Activated naive CD4-positive, alpha-beta T cell treated with anti-CD3 and anti-CD28 coated beads, Interleukin-2, amount 50 U/mL, for 24 hours (primary cell): ENCODE results near the gene ELOA.
"Not testable (repeated sequence)": the region's sequence is repeated elsewhere in the genome, so short reads cannot be mapped to it uniquely, and the experiment has no call there.

ENCODE experiments used
- H3K27ac Mint-ChIP-seq: one replicate; pipeline ENCODE4 v1.8.0; 2021; ENCODE audit warnings: mild to moderate bottlenecking, mixed read lengths
- H3K27me3 Mint-ChIP-seq: one replicate; pipeline ENCODE4 v1.8.0; 2021; ENCODE audit warnings: mixed read lengths
- H3K36me3 Mint-ChIP-seq: one replicate; pipeline ENCODE4 v1.8.0; 2021; ENCODE audit warnings: mixed read lengths
- H3K4me1 Mint-ChIP-seq: one replicate; pipeline ENCODE4 v1.8.0; 2021; ENCODE audit warnings: mixed read lengths
- H3K4me3 Mint-ChIP-seq: one replicate; pipeline ENCODE4 v1.8.0; 2021; ENCODE audit warnings: mild to moderate bottlenecking, mixed read lengths
- H3K9me3 Mint-ChIP-seq: one replicate; pipeline ENCODE4 v1.8.0; 2021; ENCODE audit warnings: mixed read lengths

Gene ELOA

DNA sequence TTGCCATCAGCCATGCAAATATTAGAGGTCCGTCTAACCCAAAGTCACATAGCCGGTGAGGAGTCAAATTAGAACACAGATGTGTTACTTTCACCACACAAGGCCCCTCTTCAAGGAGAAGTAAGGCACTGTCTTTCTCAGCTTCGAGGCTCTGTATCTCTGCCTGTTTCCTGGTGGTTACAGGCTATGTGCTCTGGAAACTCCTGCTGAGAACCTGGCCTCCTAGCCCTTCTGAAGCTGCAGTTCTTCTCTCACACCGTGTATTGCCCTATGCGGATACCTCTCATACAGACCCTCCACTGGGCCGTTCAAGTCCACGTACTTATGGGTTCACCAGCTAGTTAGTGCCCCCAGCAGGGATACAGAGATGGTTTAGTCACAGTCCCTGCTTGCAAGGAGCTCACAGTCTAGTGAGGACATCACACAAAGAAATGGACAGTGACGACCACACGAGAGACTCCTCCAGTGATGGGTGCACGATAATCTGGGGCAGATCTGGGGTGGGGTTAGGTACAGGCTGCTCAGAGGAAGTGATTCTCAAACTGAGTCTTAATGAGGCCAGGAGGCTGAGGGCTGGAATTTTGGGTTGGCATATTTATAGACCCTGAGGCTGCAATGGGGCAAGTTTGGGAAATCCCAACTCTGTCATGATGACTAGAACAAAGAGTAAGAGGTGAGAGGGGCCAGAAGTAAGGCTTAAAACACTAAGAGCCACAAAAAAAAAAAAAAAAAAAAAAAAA lies 22.8 kb upstream of the ELOA start:
- Mint-ChIP-seq H3K27me3 (no peaks in the 10 kb centered on the region), H3K36me3 (peaks cover 2% of the 10 kb centered on the region), H3K4me1 (peaks cover 5% of the 10 kb centered on the region), H3K4me3 (no peak overlapping the region), H3K9me3 (no peaks in the 10 kb centered on the region), H3K27ac (no peak overlapping the region)

- H3K4me3 Mint-ChIP-seq: no peak overlapping the region
- H3K27ac Mint-ChIP-seq: no peak overlapping the region
- no peaks in the 10 kb centered on the region for H3K27me3 Mint-ChIP-seq
- peaks cover 5% of the 10 kb centered on the region for H3K4me1 Mint-ChIP-seq
- H3K36me3 Mint-ChIP-seq: no peaks in the 10 kb centered on the region
- no peaks in the 10 kb centered on the region for H3K9me3 Mint-ChIP-seq
Observed at GRCh38 chr1:23722652-23723051, 20.6 kb upstream of the ELOA start.

- Mint-ChIP-seq H3K4me3 (no peak overlapping the region), H3K4me1 (no peaks in the 10 kb centered on the region), H3K9me3 (no peaks in the 10 kb centered on the region), H3K36me3 (no peaks in the 10 kb centered on the region), H3K27ac (no peak overlapping the region), H3K27me3 (no peaks in the 10 kb centered on the region)
Observed at GRCh38 chr1:23726686-23727085, 16.6 kb upstream of the ELOA start.

DNA sequence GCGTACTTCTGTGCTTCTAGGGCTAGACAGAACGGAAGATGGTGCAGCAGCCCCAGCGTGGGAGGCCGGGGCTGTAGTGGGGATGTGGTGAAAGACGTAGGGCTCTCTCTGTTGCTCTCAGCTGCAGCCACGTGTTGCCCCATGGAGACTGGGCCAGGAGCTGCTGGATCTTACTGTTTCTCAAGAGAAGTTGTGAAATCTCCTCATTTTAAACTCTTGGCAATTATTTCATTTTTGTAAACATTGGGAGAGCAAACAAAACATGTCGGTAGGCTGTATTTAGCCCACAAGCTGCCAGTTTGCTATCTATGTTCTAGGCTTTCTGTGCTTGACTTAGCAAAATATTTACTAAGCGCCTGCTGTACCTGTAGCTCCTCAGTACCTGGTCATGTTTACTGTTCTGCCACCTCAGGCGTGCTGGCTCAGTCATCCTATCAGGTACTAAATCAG lies 15.9 kb upstream of the ELOA start:
- no peaks in the 10 kb centered on the region for H3K4me1 Mint-ChIP-seq
- no peaks in the 10 kb centered on the region for H3K9me3 Mint-ChIP-seq
- H3K27me3 Mint-ChIP-seq: no peaks in the 10 kb centered on the region
- H3K36me3 Mint-ChIP-seq: no peaks in the 10 kb centered on the region
- no peak overlapping the region for H3K27ac Mint-ChIP-seq
- no peak overlapping the region for H3K4me3 Mint-ChIP-seq

DNA sequence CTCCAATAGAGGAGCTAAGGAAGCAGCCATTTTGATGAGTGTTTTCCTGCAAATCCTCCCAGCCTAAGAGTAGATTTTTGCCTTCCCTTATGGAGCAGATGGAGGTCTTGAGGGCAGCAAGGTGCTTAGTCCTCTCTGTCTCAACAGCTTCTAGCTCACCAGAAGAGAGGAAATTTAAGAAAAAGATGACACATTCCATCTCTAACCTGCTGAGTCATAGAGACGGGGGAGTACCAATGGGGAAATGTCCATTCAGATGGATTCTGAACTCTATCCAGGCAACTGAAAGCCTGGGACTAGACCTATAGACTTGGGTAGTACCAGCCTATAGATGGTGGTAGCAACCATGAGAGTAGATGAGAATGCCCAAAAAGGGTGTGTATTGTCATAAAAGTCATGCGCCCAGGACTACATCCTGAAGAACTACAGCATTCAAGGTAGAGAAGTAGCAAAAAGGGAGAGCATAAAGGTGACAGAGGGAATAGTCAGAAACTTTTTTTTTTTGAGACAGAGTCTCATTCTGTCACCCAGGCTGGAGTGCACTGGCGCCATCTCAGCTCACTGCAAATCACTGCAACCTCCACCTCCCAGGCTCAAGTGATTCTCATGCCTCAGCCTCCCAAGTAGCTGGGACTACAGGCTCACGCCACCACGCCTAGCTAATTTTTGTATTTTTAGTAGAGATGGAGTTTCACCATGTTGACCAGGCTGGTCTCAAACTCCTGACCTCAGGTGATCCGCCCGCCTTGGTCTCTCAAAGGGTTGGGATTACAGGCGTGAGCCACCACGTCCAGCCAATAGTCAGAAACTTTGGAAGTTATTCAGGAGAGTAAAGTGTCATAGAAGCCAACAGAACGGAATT lies 10.7 kb upstream of the ELOA start:
- H3K27me3 Mint-ChIP-seq: no peaks in the 10 kb centered on the region
- H3K4me1 Mint-ChIP-seq: no peaks in the 10 kb centered on the region
- no peak overlapping the region for H3K27ac Mint-ChIP-seq

GRCh38 chr1:23733281-23733680 lies 10.0 kb upstream of the ELOA start:
- not testable (repeated sequence) for H3K27ac Mint-ChIP-seq, H3K27me3 Mint-ChIP-seq, H3K4me3 Mint-ChIP-seq, H3K36me3 Mint-ChIP-seq, H3K4me1 Mint-ChIP-seq, H3K9me3 Mint-ChIP-seq

More for the DNA sequence above, 10.7 kb upstream of the ELOA start:
- Mint-ChIP-seq H3K36me3 (no peaks in the 10 kb centered on the region), H3K9me3 (no peaks in the 10 kb centered on the region), H3K4me3 (no peak overlapping the region)

DNA sequence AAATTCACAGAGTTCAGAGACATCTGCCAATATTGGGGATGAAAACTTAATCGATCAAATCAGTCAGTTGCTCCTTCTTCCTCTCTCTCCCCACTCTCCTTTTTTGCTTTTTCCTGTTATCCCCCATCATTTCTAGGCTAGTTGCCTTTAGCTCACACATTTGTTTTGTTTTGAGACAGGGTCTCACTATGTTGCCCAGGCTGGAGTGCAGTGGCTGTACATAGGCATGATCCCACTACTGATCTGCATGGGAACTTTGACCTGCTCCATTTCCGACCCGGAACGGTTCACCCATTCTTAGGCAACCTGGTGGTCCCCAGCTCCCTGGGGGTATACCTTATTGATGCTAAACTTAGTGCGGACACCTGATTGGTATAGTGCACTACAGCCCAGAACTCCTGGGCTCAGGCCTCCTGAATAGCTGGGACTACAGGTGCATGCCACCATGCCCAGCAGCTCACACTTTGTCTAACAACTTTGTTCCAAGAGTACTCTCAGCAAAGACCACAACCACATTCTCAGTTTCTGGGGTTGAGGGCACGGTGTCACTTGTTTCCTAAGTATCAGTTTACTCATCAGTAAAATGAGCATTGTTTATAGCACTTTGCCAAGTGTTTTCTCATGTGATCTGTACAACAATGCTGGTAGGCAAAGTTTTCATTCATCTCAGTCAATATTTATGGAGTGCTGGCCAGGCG lies 6.7 kb upstream of the ELOA start:
- Mint-ChIP-seq H3K36me3 (no peaks in the 10 kb centered on the region), H3K4me3 (no peak overlapping the region), H3K27ac (no peak overlapping the region), H3K27me3 (no peaks in the 10 kb centered on the region), H3K9me3 (no peaks in the 10 kb centered on the region), H3K4me1 (no peaks in the 10 kb centered on the region)

GRCh38 chr1:23741609-23742008 lies 1.7 kb upstream of the ELOA start:
- Mint-ChIP-seq H3K36me3 (peaks cover 1% of the 10 kb centered on the region), H3K9me3 (no peaks in the 10 kb centered on the region), H3K27ac (no peak overlapping the region), H3K4me3 (peak overlapping the region; percentile 94), H3K27me3 (no peaks in the 10 kb centered on the region), H3K4me1 (peaks cover 29% of the 10 kb centered on the region)

DNA sequence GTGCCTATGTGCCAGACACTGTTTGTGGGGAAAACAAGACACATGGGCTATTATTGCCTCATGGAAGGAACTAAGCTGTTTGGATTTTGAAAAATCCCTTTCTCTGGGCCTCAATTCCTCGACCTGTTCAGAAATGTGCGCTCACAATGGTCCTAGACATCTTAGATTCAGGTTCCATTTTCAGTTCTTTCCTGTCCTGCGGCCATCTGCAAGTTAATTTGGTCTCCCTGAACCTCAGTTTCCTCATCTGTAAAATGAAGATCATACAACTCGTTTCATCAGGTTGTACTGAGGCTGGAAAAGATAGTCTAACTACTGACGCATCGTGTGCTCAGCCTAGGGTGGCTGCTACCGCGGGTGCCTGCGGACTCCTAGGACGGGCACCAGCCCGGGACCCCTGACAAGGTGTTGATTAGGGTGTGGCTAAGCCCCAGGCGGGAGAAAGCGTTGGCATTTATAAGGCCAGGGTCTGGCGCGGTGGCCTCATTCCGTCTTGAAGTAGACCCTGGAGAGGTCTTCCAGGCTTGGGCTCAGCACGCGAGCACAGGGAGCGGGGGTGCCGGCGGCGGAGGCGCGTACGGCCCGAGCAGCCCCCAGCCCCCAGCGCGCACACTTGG lies 493 bp upstream of the ELOA start:
- H3K36me3 Mint-ChIP-seq: peaks cover 3% of the 10 kb centered on the region
- H3K27me3 Mint-ChIP-seq: no peaks in the 10 kb centered on the region
- H3K9me3 Mint-ChIP-seq: no peaks in the 10 kb centered on the region
- H3K27ac Mint-ChIP-seq: peak overlapping the region; percentile 89
- peak overlapping the region; percentile 94 for H3K4me3 Mint-ChIP-seq
- peaks cover 41% of the 10 kb centered on the region for H3K4me1 Mint-ChIP-seq

- H3K9me3 Mint-ChIP-seq: no peaks in the 10 kb centered on the region
- no peaks in the 10 kb centered on the region for H3K27me3 Mint-ChIP-seq
- peaks cover 3% of the 10 kb centered on the region for H3K36me3 Mint-ChIP-seq
- peak overlapping the region; percentile 94 for H3K4me3 Mint-ChIP-seq
- peak overlapping the region; percentile 41 for H3K27ac Mint-ChIP-seq
- peaks cover 59% of the 10 kb centered on the region for H3K4me1 Mint-ChIP-seq
Observed at GRCh38 chr1:23745515-23745914, 2.2 kb downstream of the ELOA start.

- no peaks in the 10 kb centered on the region for H3K9me3 Mint-ChIP-seq
- no peak overlapping the region for H3K4me3 Mint-ChIP-seq
- H3K36me3 Mint-ChIP-seq: peaks cover 8% of the 10 kb centered on the region
- H3K27ac Mint-ChIP-seq: no peak overlapping the region
- H3K27me3 Mint-ChIP-seq: no peaks in the 10 kb centered on the region
- peaks cover 55% of the 10 kb centered on the region for H3K4me1 Mint-ChIP-seq
Observed at GRCh38 chr1:23748016-23748415, 4.7 kb downstream of the ELOA start.

- Mint-ChIP-seq H3K9me3 (no peaks in the 10 kb centered on the region), H3K27me3 (no peaks in the 10 kb centered on the region), H3K4me3 (no peak overlapping the region), H3K36me3 (peaks cover 12% of the 10 kb centered on the region), H3K4me1 (peaks cover 39% of the 10 kb centered on the region), H3K27ac (peak overlapping the region; percentile 59)
Observed at GRCh38 chr1:23751050-23751814, 8.0 kb downstream of the ELOA start.

DNA sequence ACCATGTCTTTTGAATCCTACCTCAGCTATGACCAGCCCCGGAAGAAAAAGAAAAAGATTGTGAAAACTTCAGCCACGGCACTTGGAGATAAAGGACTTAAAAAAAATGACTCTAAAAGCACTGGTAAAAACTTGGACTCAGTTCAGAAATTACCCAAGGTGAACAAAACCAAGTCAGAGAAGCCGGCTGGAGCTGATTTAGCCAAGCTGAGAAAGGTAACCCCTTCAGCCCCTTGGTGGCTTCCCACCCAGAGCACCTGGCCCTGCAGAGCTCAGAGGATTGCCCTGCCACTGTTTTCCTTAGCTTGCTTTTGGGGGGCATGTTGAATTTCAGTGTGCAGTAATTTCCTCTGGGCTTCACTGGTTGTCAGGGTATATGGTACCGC lies 8.5 kb downstream of the ELOA start:
- peaks cover 11% of the 10 kb centered on the region for H3K36me3 Mint-ChIP-seq
- no peaks in the 10 kb centered on the region for H3K9me3 Mint-ChIP-seq
- peaks cover 35% of the 10 kb centered on the region for H3K4me1 Mint-ChIP-seq
- no peak overlapping the region for H3K27ac Mint-ChIP-seq
- no peaks in the 10 kb centered on the region for H3K27me3 Mint-ChIP-seq
- H3K4me3 Mint-ChIP-seq: no peak overlapping the region

DNA sequence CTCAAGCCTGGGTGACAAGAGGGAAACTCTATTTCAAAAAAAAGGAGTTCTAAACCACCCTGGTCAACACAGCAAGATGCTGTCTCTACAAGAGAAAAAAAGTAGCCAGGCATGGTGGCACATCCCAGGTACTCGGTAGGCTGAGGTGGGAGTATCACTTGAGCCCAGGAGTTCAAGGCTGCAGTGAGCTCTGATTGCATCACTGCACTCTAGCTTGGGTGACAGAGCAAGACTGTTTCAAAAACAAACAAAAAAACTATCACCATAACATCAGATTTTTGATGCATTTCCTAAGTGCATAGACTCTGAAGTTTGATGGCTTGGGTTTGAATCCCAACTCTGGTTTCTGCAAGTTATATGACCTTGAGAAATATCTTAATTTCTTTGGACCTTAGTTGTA lies 9.6 kb downstream of the ELOA start:
- Mint-ChIP-seq H3K36me3 (peaks cover 11% of the 10 kb centered on the region), H3K4me1 (peaks cover 24% of the 10 kb centered on the region), H3K9me3 (no peaks in the 10 kb centered on the region), H3K4me3 (no peak overlapping the region), H3K27ac (no peak overlapping the region), H3K27me3 (no peaks in the 10 kb centered on the region)

GRCh38 chr1:23756676-23757075 lies 13.4 kb downstream of the ELOA start:
- H3K4me3 Mint-ChIP-seq: no peak overlapping the region
- no peaks in the 10 kb centered on the region for H3K9me3 Mint-ChIP-seq

More at GRCh38 chr1:23756676-23757075, 13.4 kb downstream of the ELOA start:
- H3K27ac Mint-ChIP-seq: no peak overlapping the region
- H3K4me1 Mint-ChIP-seq: peaks cover under 1% of the 10 kb centered on the region
- H3K36me3 Mint-ChIP-seq: peaks cover 8% of the 10 kb centered on the region
- no peaks in the 10 kb centered on the region for H3K27me3 Mint-ChIP-seq
